ENCODE results near the gene ADARB2.
"Not testable (repeated sequence)": the region's sequence is repeated elsewhere in the genome, so short reads cannot be mapped to it uniquely, and the experiment has no call there.

The ADARB2 gene

GRCh38 chr10:1451362-1451888, 285.9 kb downstream of the ADARB2 start:
- DNase-seq: no peak

GRCh38 chr10:1449572-1450205, 287.6 kb downstream of the ADARB2 start:
- no peak for DNase-seq

DNA sequence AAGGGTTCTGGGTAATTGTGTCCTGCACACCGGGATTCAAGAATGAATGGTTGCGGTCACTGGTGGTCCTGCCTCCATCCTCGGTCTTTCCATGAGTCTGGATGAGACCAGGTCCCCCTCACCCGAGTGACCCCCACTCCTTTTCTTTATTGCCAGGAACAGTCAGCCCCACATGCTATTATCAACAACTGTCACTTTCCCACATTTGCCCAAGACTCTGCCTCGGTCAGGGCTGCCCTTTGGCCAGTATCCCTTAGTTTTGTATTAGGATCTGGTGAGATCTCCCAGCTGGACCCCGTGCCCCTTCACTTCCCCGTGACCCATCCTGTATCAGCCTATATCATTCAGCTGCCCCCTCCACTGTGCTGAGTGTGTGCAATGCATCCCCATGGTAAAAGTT, 288.3 kb downstream of the ADARB2 start:
- no peak for DNase-seq

DNA sequence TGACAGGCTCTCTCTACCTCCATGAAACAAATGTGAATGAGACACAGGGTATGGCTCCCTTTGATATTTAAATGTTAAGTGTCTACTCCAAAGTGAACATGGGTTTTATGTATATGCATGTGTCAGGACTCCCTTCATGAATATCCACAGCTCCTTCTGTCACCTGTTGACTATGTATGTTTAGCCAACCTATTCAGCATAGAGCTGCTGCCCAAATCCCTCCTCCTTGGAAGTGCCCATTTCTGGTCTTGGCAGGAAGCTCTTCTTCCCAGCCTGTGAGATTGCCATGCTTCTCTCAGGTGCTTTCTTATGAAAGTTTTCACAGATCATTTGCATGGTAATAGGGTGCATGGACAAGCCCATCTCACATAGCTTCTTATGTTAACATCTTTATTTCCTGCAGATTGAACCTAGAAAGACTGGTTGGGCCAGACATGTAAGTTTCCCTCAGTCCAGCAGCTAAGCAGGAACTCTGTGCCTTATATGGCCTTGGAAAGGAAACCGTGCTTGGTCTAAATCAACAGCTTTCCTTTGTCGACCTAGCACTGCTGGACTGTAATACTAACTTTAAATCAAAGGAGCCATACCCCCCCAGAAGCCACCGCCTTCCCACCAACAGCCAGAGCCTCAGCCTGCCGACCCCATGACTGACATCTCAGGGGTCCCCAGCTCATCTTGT, 288.9 kb downstream of the ADARB2 start:
- no peak for DNase-seq

DNA sequence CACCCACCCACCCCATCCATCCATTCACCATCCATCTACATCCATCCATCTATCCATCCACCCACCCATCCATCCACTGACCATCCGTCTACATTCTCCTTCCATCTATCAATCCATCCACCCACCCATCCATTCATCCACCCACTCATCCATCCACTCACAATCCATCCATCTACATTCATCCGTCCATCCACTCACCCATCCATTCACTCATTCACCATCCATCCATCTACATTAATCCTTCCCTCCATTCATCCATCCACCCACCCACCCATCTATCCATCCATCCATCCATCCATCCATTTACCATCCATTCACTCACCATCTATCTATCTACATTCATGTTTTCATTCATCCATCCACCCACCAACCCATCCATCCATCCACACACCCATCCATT, 292.5 kb downstream of the ADARB2 start:
- DNase-seq: no peak

DNA sequence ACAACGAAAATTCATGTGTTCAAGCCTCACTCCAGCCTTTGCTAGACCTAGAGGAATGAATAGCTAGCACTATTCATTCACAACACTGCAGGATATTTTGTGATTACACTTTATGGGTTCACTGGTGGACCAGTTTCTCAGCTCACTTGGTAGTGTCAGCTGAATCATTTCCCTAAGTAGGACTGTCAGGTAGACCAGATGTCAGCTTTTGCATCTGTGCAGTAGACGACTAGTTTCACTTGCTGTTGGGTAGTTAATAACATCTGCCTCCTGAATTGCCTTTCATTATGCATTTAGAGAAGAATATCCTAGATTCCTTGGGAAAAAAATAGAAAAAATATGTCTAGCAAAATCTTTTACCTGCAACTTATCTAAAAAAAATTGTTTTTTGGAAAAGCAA, 296.4 kb downstream of the ADARB2 start:
- DNase-seq: no peak

GRCh38 chr10:1434912-1435692, 302.2 kb downstream of the ADARB2 start:
- no peak for DNase-seq

GRCh38 chr10:1434202-1434601, 303.1 kb downstream of the ADARB2 start:
- peak; percentile 2 for DNase-seq

DNA sequence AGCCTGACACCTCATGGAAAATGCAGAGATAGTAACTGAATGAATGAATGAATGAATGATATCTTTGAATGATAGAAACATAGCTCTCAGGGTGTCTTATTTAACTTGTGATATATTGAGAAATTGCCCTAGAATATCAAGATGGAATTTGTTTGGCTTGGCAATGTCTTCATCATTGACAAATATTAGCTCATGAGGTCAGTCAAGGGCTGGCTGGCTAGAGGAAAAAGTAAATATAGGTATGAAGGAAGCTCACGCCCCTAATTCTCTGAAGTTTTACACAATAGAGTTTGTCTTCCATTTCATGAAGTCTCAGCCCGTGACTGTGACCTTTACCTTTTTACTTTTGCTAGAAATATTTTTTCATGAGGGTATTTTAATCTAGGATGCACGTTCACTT, 305.2 kb downstream of the ADARB2 start:
- DNase-seq: no peak

GRCh38 chr10:1431229-1431628, 306.1 kb downstream of the ADARB2 start:
- DNase-seq: no peak

DNA sequence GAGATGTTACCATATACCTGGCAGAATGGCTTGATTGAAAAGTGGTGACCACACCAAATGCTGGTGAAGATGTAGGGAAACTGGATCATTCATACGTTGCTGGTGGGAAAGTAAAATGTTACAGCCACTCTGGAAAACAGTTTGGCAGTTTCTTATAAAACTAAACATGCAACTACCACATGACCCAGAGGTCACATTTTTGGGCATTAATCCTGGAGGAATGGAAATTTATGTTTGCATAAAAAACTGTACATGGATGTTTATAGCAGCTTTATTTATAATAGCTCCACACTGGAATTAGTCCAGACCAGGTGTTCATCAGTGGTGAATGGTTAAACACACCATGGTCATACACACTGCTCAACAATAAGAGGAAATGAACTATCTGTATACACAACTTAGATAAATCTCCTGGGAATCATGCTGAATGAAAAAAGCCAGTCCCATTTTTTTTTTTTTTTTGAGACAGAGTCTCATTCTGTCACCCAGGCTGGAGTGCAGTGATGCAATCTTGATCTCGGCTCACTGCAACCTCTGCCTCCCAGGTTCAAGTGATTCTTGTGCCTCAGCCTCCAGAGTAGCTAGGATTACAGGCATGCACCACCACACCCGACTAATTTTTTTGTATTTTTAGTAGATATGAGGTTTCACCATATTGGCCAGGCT, 309.7 kb downstream of the ADARB2 start:
- not testable (repeated sequence) for DNase-seq

GRCh38 chr10:1426786-1427185, 310.5 kb downstream of the ADARB2 start:
- DNase-seq: no peak

- no peak for DNase-seq
Observed at GRCh38 chr10:1425879-1426278, 311.4 kb downstream of the ADARB2 start.

DNA sequence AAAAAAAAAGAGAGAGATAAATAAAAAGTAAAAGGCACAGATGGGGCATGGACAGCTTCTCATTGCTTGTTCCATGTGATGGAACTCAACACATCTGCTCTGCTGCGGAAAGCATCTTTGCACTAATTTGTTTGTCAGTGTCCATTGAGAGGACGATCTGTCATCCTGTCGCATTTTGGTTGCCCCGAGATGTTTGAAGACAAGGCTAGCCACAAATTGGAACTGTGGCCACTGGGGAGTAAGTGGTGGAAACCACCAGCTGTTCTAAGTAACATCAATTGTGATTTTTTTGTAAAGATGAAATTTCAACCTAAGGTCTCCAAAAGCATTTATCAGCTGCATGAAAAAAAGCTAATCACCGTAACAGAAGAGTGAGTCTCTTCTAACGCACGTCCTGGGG, 312.7 kb downstream of the ADARB2 start:
- no peak for DNase-seq

- DNase-seq: no peak
Observed at GRCh38 chr10:1423676-1424253, 313.6 kb downstream of the ADARB2 start.

- DNase-seq: no peak
Observed at GRCh38 chr10:1422275-1422674, 315.1 kb downstream of the ADARB2 start.

DNA sequence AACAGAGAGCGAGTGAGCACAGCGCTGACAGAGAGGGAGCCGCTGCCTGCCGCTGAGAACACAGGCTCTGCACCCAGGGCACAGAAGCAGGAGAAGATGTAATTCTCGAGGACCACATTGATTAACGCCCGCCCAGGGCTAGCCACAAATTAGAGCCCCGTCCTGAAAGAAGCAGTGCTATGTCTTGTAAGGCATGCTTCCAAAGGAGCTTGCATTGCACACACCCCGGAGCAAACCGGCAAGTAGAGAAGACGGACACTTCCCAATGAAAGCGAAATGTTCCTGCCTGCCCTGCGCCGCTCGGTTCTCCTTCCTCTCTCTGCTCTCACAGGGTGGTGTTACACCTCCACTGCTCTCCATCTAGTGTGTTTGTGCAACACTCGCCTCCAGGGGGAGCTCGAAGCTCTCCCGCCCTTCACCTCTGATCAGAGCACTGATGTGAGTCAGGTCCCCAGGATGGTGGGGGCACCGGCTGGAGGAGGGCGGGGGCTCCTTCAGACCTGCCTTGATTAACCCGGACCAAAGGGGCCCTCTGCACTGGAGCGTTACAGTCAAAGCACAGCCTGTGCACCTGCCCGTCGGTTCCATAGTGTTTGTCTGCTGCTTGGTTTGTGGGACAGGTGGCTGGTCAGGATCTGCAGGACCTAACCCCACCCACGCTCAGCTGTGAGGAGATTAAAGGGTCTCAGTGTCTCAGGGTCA, 316.5 kb downstream of the ADARB2 start:
- DNase-seq: peak; percentile 25

DNA sequence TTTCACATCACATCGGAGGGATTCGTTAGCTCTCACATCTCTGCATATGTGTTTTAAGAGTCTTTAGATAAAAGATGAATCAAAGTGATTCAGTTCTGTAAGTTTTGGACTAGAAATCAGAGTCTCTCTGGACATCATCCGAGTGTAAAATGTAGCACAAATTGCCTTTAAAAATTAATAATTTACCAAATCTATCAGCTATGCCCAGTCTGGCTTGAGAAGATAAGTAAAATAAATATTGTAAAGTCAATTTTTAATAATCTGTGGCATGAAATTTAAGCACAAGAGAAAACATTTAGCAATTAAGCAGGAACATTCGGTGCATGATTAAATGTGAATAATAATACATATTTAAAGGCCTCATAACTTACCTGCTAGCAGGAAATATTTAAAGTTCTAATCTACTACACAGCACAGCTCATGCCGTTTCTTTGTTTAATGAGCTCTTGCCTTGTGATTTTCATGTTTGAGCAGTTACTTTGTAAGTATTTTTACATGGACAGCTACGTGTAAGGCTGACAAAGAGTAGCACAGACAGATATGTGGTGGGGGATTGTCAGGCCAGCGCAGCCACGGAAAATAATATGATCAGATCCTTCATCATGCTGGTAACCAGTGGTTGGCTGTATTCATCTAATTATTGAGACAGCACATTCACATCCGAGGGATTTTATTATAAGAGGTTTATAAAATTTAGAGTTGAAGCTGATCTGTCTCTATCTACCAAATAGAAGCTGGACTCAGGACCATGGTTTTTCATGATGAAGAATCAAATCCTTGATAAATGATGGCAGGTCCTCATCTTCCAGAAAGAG, 317.3 kb downstream of the ADARB2 start:
- DNase-seq: no peak

- no peak for DNase-seq
Observed at GRCh38 chr10:1418031-1418550, 319.2 kb downstream of the ADARB2 start.

DNA sequence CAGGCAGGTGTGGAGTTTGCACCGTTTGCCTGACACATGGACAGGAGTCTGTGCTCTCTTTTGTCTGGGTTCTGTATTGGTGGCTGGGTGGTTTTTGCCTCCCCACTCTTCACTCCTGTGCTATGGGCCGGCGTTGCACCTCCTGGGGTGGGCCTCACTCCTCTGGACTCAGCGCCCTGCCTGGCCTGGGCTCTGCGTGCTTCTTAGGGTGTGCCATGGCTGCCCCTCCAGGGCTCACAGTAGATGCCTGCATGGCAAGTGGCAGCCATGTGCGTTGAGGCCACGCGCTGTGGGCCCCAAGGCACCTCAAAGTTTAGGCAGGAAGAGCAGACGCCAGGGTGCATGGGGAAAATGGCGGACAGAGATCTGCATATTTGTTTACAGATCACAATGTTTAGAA, 319.8 kb downstream of the ADARB2 start:
- no peak for DNase-seq

DNA sequence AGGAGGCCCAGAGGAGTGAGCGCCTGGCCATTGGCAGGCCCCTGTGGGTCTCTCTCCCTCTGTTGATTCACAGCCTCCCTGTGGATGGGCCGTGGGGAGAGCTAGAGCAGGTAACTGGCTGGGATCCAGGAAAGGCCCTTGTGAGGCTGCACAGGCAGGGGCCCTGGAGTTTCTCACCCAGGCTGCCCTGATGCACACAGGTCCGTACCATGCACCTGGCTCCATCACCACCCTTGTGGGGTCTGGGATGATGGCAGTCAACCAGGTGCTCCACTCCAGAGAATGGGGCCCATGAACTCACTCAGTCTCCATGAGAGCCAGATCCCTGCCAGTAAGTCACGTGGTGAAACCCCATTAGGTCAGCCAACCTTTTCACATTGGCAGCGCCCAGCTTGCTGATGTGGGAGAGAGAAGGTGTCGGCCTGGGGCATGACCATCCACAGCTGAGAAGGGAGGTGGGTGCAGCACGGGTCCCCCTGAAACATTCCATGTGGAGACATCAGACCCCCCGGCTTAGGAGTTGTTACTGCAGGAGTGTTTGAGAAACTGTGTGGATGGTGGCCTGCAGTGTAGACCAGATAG, 320.8 kb downstream of the ADARB2 start:
- no peak for DNase-seq

All from NCI-H69 (cell line).